Neural cell (in vitro differentiated cells): ENCODE results near the gene SDCCAG8. TPM values are rescaled to one million over a fixed set of nuclear protein-coding genes. Genes with fewer than 3 reads are reported as not detected.

ENCODE experiments used
- H2AFZ ChIP-seq: fragments of 200-600, 300-800 bp; sonication (generic), shearing (Covaris generic); 2 replicates; pipeline ENCODE4 v1.6.0; 2014; ENCODE audit warnings: low read depth, mild to moderate bottlenecking, antibody characterized with exemption, low read length, moderate library complexity
- H3F3A ChIP-seq: fragments of 200-600 bp; shearing (Covaris generic); 2 replicates; pipeline ENCODE4 v1.6.1; 2016; ENCODE audit warnings: mild to moderate bottlenecking, moderate library complexity, mixed read lengths, antibody characterized with exemption, low read length; ENCODE audit not compliant: insufficient read depth, poor library complexity, severe bottlenecking
- H3K27ac ChIP-seq: fragments of 200-600, 300-800 bp; sonication (generic), shearing (Covaris generic); 2 replicates; pipeline ENCODE4 v1.5.1; 2014; ENCODE audit warnings: mild to moderate bottlenecking, low read length, moderate library complexity
- H3K27me3 ChIP-seq: fragments of 300-800, 200-600 bp; sonication (generic), shearing (Covaris generic); 2 replicates; pipeline ENCODE4 v1.6.0; 2014; ENCODE audit warnings: mild to moderate bottlenecking, low read depth, low read length, moderate library complexity; ENCODE audit not compliant: insufficient read depth
- H3K36me3 ChIP-seq: fragments of 300-800, 200-600 bp; sonication (generic), shearing (Covaris generic); 2 replicates; pipeline ENCODE4 v1.5.1; 2014; ENCODE audit warnings: mild to moderate bottlenecking, antibody characterized with exemption, low read length, moderate library complexity; ENCODE audit not compliant: insufficient read depth
- H3K4me2 ChIP-seq: fragments of 300-800, 200-600 bp; sonication (generic), shearing (Covaris generic); 2 replicates; pipeline ENCODE4 v1.6.0; 2014; ENCODE audit warnings: mild to moderate bottlenecking, low read length
- H3K4me3 ChIP-seq: fragments of 300-800, 200-600 bp; sonication (generic), shearing (Covaris generic); 2 replicates; pipeline ENCODE4 v1.5.1; 2014; ENCODE audit warnings: mild to moderate bottlenecking, low read length, moderate library complexity
- H3K79me2 ChIP-seq: fragments of 200-600 bp; shearing (Covaris generic); replicated peaks from 2 replicates; pipeline ENCODE4 v1.6.0; 2014; ENCODE audit warnings: mild to moderate bottlenecking, low read length, moderate library complexity; ENCODE audit not compliant: insufficient read depth
- H3K9ac ChIP-seq: fragments of 300-800, 200-600 bp; sonication (generic), shearing (Covaris generic); 2 replicates; pipeline ENCODE4 v1.6.1; 2016; ENCODE audit warnings: mild to moderate bottlenecking, low read length, mixed read lengths
- H3K9me2 ChIP-seq: fragments of 200-600 bp; shearing (Covaris generic); 2 replicates; pipeline ENCODE4 v1.6.1; 2016; ENCODE audit warnings: mild to moderate bottlenecking, low read length, mixed read lengths; ENCODE audit not compliant: insufficient read depth
- H3K9me3 ChIP-seq: fragments of 200-600, 300-800 bp; sonication (generic), shearing (Covaris generic); 2 replicates; pipeline ENCODE4 v1.6.1; 2016; ENCODE audit warnings: mild to moderate bottlenecking, mixed run types, low read length, moderate library complexity, mixed read lengths
- H4K20me1 ChIP-seq: fragments of 200-600 bp; shearing (Covaris generic); 2 replicates; pipeline ENCODE4 v1.6.1; 2016; ENCODE audit warnings: mild to moderate bottlenecking, mixed run types; ENCODE audit not compliant: insufficient read depth
- CTCF ChIP-seq: fragments of 450-650 bp; IDR thresholded peaks from 2 replicates; pipeline ENCODE4 v1.5.1; 2014; ENCODE audit warnings: antibody characterized with exemption, mild to moderate bottlenecking, moderate library complexity; ENCODE audit not compliant: poor library complexity, severe bottlenecking
- EP300 ChIP-seq: fragments of 450-650 bp; conservative IDR thresholded peaks from 2 replicates; pipeline ENCODE4 v1.6.1; 2014; ENCODE audit warnings: antibody characterized with exemption, mild to moderate bottlenecking, moderate library complexity; ENCODE audit not compliant: poor library complexity, severe bottlenecking
- EZH2 ChIP-seq: fragments of 200-600, 300-800 bp; shearing (Covaris generic), sonication (generic); IDR thresholded peaks from 2 replicates; pipeline ENCODE4 v1.6.1; 2014; ENCODE audit warnings: antibody characterized with exemption, low read length, borderline replicate concordance, mild to moderate bottlenecking; ENCODE audit not compliant: insufficient read depth, poor library complexity, severe bottlenecking
- MXI1 ChIP-seq: fragments of 450-650 bp; conservative IDR thresholded peaks from 2 replicates; pipeline ENCODE4 v1.6.1; 2014; ENCODE audit warnings: antibody characterized with exemption, mild to moderate bottlenecking; ENCODE audit not compliant: poor library complexity, severe bottlenecking
- POLR2AphosphoS5 ChIP-seq: IDR thresholded peaks from 2 replicates; pipeline ENCODE4 v1.6.1; 2012
- REST ChIP-seq: IDR thresholded peaks from 2 replicates; pipeline ENCODE4 v1.6.1; 2012; ENCODE audit warnings: borderline replicate concordance
- SMC3 ChIP-seq: fragments of 450-650 bp; conservative IDR thresholded peaks from 2 replicates; pipeline ENCODE4 v1.6.1; 2014; ENCODE audit warnings: antibody characterized with exemption, mild to moderate bottlenecking, moderate library complexity; ENCODE audit not compliant: poor library complexity
- TAF1 ChIP-seq: IDR thresholded peaks from 2 replicates; pipeline ENCODE4 v1.6.1; 2012; ENCODE audit warnings: low read depth
- polyA plus RNA-seq: library from polyadenylated mRNA; depleted of rRNA; stranded (reverse); fragments of >200 nt; gene quantifications from 2 replicates; pipeline ENCODE4 v1.2.3, GENCODE V29; 2014

The SDCCAG8 gene
- polyA plus RNA-seq, 1 donor from 2014 or later: 32.2 TPM

- TF ChIP-seq SMC3: no peak
- no peak for TF ChIP-seq REST
- TF ChIP-seq TAF1: no peak
- TF ChIP-seq EP300: no peak
- TF ChIP-seq EZH2: no peak
- TF ChIP-seq POLR2AphosphoS5: no peak
- H2AFZ ChIP-seq: no peak overlapping the region
- H3F3A ChIP-seq: no peaks in the 10 kb centered on the region
Measured at GRCh38 chr1:243406424-243406823, 150.6 kb downstream of the SDCCAG8 start.

GRCh38 chr1:243407284-243408018, 151.6 kb downstream of the SDCCAG8 start:
- H3K9me3 ChIP-seq: no peaks in the 10 kb centered on the region
- no peak overlapping the region for H3K4me3 ChIP-seq
- peaks cover 9% of the 10 kb centered on the region for H3K36me3 ChIP-seq
- no peak overlapping the region for H3K9ac ChIP-seq
- no peaks in the 10 kb centered on the region for H3K79me2 ChIP-seq
- H3K27ac ChIP-seq: no peak overlapping the region
- no peak overlapping the region for H2AFZ ChIP-seq
- TF ChIP-seq MXI1: no peak
- TF ChIP-seq SMC3: no peak
- no peak for TF ChIP-seq CTCF
- TF ChIP-seq EZH2: no peak
- no peak for TF ChIP-seq POLR2AphosphoS5
- H3K9me2 ChIP-seq: no peaks in the 10 kb centered on the region
- H3F3A ChIP-seq: no peaks in the 10 kb centered on the region
- no peak overlapping the region for H3K4me2 ChIP-seq
- H4K20me1 ChIP-seq: no peaks in the 10 kb centered on the region
- H3K27me3 ChIP-seq: no peaks in the 10 kb centered on the region

More at GRCh38 chr1:243406424-243406823, 150.6 kb downstream of the SDCCAG8 start:
- H4K20me1 ChIP-seq: no peaks in the 10 kb centered on the region
- no peak overlapping the region for H3K4me3 ChIP-seq
- H3K36me3 ChIP-seq: peaks cover 9% of the 10 kb centered on the region
- no peaks in the 10 kb centered on the region for H3K27me3 ChIP-seq
- H3K27ac ChIP-seq: no peak overlapping the region
- no peak overlapping the region for H3K4me2 ChIP-seq
- no peak overlapping the region for H3K9ac ChIP-seq
- no peaks in the 10 kb centered on the region for H3K9me2 ChIP-seq
- no peaks in the 10 kb centered on the region for H3K9me3 ChIP-seq
- no peaks in the 10 kb centered on the region for H3K79me2 ChIP-seq
